Airway epithelial cell (primary cell): Measurements from ENCODE around the gene OR5AK2. TPM values are rescaled to one million over a fixed set of nuclear protein-coding genes. Genes with fewer than 3 reads are reported as not detected.

Source experiments
- total RNA-seq: library from RNA; depleted of rRNA; stranded (reverse); fragments of >200 nt; gene quantifications from 2 replicates; pipeline ENCODE4 v1.2.3, GENCODE V29; 2015

OR5AK2 gene, protein sequence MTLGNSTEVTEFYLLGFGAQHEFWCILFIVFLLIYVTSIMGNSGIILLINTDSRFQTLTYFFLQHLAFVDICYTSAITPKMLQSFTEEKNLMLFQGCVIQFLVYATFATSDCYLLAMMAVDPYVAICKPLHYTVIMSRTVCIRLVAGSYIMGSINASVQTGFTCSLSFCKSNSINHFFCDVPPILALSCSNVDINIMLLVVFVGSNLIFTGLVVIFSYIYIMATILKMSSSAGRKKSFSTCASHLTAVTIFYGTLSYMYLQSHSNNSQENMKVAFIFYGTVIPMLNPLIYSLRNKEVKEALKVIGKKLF
- total RNA-seq, result not detected in 2 replicates

DNA sequence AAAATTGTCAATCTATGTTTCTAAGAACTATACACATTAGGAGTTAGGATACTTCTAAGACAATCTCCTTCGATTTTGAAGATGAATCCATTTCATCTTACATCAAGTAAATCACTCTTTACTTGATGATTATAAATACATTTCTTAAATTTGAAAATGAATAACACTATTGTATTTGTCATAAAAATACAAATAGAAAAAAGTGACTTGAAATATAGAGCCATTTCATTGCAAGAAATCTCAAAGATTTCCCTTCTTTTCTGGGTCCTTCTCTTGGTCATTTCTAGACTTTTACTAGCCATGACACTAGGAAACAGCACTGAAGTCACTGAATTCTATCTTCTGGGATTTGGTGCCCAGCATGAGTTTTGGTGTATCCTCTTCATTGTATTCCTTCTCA, at the start of gene OR5AK2:
OR5AK2 (plus strand) TSS at position 301 of the 400 bp plus-strand sequence; CDS start at position 301, 0 bp downstream.

Other genes starting within 250 kb of the OR5AK2 start
- gene OR9G4, start 240.2 kb upstream of the OR5AK2 start, total RNA-seq, result not detected in 2 replicates
- not detected in 2 replicates for gene LRRC55, start 193.0 kb downstream of the OR5AK2 start, total RNA-seq
- not detected in 2 replicates for gene APLNR, start 248.3 kb downstream of the OR5AK2 start, total RNA-seq